ENCODE results near the gene IPO4.

The IPO4 gene

GRCh38 chr14:24179294-24179960 is 9.2 kb downstream of the IPO4 start:
- no peak for DNase-seq (ENCODE audit: low read depth, low spot score)
- in situ Hi-C loops (cut with HindIII; ENCODE audit: low sequenced_read_pairs), result no loop called here
- no peak for TF ChIP-seq CTCF (IDR thresholded peaks at IDR 0.05; ENCODE audit: low read depth, low read length)
- H3K4me3 ChIP-seq (ENCODE audit: low read depth, low read length), result no peak overlapping the region

- no peak for TF ChIP-seq CTCF (IDR thresholded peaks at IDR 0.05; ENCODE audit: low read depth, low read length)
- in situ Hi-C loops (cut with HindIII; ENCODE audit: low sequenced_read_pairs), result no loop called here
- no peak overlapping the region for H3K4me3 ChIP-seq (ENCODE audit: low read depth, low read length)
- no peak for DNase-seq (ENCODE audit: low read depth, low spot score)
Observed at GRCh38 chr14:24178399-24179178, 10.0 kb downstream of the IPO4 start.

- in situ Hi-C loops (cut with HindIII; ENCODE audit: low sequenced_read_pairs), result no loop called here
- TF ChIP-seq CTCF (IDR thresholded peaks at IDR 0.05; ENCODE audit: low read depth, low read length), result no peak
- H3K4me3 ChIP-seq (ENCODE audit: low read depth, low read length), result no peak overlapping the region
- no peak for DNase-seq (ENCODE audit: low read depth, low spot score)
Observed at GRCh38 chr14:24177891-24178290, 10.7 kb downstream of the IPO4 start.

- TF ChIP-seq CTCF (IDR thresholded peaks at IDR 0.05; ENCODE audit: low read depth, low read length), result no peak
- in situ Hi-C loops (cut with HindIII; ENCODE audit: low sequenced_read_pairs), result no loop called here
- no peak overlapping the region for H3K4me3 ChIP-seq (ENCODE audit: low read depth, low read length)
- DNase-seq (ENCODE audit: low read depth, low spot score), result no peak
Observed at GRCh38 chr14:24177041-24177825, 11.4 kb downstream of the IPO4 start.

- in situ Hi-C loops (cut with HindIII; ENCODE audit: low sequenced_read_pairs), result no loop called here
- no peak overlapping the region for H3K4me3 ChIP-seq (ENCODE audit: low read depth, low read length)
- DNase-seq (ENCODE audit: low read depth, low spot score), result no peak
- no peak for TF ChIP-seq CTCF (IDR thresholded peaks at IDR 0.05; ENCODE audit: low read depth, low read length)
Observed at GRCh38 chr14:24176599-24176998, 12.0 kb downstream of the IPO4 start.

- in situ Hi-C loops (cut with HindIII; ENCODE audit: low sequenced_read_pairs), result no loop called here
- no peak for DNase-seq (ENCODE audit: low read depth, low spot score)
- peak overlapping the region; percentile 63 for H3K4me3 ChIP-seq (ENCODE audit: low read depth, low read length)
- no peak for TF ChIP-seq CTCF (IDR thresholded peaks at IDR 0.05; ENCODE audit: low read depth, low read length)
Observed at GRCh38 chr14:24172871-24173281, 15.7 kb downstream of the IPO4 start.
